Ishikawa (cell line): ENCODE measurements around the gene ZBTB7C.

Experiments used
- EP300 ChIP-seq: IDR thresholded peaks from 2 replicates; pipeline ENCODE4 v1.6.1; 2012; ENCODE audit warnings: borderline replicate concordance
- TF ChIP-seq, protein P1 (sequence below): IDR thresholded peaks from 2 replicates; pipeline ENCODE4 v1.6.1; 2012; ENCODE audit warnings: low read depth, mild to moderate bottlenecking

DNA sequence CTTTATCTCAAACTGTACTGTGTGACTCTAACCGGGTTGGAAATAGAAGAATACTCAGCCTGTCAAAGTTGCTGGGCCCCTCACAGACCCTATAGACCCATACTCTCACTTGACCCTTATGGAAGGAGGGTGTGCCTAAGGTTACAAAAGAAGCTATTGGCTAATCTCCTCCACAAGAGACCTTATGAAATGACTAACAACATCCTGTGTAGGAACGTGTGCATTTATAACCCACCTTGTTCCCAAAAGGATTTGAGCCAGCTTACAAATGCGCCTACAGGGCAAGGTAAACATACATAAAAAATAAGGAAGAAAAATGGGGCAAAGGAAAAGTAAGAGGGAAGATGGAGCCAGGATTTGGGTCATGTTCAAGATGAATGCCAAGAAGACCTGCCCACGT is 253.3 kb downstream of the ZBTB7C start:
- no peak for TF ChIP-seq EP300
- TF ChIP-seq, protein P1, sequence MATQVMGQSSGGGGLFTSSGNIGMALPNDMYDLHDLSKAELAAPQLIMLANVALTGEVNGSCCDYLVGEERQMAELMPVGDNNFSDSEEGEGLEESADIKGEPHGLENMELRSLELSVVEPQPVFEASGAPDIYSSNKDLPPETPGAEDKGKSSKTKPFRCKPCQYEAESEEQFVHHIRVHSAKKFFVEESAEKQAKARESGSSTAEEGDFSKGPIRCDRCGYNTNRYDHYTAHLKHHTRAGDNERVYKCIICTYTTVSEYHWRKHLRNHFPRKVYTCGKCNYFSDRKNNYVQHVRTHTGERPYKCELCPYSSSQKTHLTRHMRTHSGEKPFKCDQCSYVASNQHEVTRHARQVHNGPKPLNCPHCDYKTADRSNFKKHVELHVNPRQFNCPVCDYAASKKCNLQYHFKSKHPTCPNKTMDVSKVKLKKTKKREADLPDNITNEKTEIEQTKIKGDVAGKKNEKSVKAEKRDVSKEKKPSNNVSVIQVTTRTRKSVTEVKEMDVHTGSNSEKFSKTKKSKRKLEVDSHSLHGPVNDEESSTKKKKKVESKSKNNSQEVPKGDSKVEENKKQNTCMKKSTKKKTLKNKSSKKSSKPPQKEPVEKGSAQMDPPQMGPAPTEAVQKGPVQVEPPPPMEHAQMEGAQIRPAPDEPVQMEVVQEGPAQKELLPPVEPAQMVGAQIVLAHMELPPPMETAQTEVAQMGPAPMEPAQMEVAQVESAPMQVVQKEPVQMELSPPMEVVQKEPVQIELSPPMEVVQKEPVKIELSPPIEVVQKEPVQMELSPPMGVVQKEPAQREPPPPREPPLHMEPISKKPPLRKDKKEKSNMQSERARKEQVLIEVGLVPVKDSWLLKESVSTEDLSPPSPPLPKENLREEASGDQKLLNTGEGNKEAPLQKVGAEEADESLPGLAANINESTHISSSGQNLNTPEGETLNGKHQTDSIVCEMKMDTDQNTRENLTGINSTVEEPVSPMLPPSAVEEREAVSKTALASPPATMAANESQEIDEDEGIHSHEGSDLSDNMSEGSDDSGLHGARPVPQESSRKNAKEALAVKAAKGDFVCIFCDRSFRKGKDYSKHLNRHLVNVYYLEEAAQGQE, result no peak
